RWPE1 (cell line): ENCODE data around the gene ILK.

Source experiments
- CTCF ChIA-PET: fragments of 350-600 bp; sonication (Branson Sonifier 250); formaldehyde crosslinking; extraction: SDS; loops from one replicate; lab custom pipeline; 2021; lab: Yijun Ruan, JAX
- POLR2A ChIA-PET: fragments of 400-600 bp; formaldehyde crosslinking; extraction: SDS; loops from one replicate; lab custom pipeline; 2020; ENCODE audit warnings: antibody characterized with exemption; ENCODE audit not compliant: low non-redundant PET; lab: Yijun Ruan, JAX
- DNase-seq: peaks from one replicate; pipeline ENCODE4 v3.0.0; 2012; ENCODE audit warnings: low spot score
- H3K27ac ChIP-seq: fragments of 450-650 bp; 2 replicates; pipeline ENCODE4 v1.5.1; 2017
- TF ChIP-seq, protein P1 (sequence below): fragments of 450-650 bp; conservative IDR thresholded peaks from 2 replicates; pipeline ENCODE4 v1.5.1; 2017; ENCODE audit warnings: low read depth, mild to moderate bottlenecking

ILK gene

DNA sequence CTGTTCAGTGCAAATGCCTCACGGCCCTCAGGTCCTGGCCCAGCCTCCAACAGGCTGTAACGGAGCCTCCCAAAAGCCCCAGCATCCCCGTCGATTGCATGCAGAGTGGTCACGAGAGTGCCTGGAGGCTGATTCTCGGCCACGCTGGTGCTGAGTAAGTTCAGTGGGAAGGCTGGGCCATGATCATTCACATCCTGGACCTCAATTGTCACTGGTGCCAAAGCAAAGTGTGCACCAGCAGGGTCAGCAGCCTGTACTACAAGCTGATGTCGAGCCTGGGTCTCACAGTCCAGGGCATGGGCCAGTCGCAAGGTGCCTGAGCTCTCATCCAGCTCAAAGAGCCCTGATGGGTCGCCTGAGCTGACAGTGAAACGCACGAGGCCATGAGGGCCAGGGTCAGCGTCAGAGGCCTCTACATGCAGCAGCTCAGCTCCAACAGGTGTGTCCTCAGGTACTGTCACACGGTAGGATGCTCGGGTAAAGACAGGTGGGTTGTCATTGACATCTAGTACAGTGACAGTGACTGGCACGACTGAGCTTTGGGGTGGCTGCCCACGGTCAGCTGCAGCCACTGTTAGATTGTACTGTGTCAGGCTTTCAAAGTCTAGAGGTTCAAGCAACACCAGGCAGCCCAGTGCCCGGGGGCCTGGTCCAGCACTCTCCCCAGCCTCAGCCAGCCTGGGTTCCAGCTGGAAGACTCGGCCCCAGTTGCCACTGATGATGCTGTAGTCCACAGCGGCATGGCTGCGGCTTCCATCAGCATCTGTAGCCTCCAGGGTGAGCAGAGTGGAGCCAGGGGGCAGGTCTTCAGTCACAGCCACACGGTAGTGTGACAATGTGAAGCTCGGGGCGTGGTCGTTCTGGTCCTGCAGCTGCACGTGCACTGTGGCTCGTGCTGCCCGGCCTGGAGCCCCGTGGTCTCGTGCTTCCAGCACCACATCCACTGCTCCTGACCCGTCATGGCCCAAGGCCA lies 20.1 kb downstream of the ILK start:
- TF ChIP-seq, protein P1, sequence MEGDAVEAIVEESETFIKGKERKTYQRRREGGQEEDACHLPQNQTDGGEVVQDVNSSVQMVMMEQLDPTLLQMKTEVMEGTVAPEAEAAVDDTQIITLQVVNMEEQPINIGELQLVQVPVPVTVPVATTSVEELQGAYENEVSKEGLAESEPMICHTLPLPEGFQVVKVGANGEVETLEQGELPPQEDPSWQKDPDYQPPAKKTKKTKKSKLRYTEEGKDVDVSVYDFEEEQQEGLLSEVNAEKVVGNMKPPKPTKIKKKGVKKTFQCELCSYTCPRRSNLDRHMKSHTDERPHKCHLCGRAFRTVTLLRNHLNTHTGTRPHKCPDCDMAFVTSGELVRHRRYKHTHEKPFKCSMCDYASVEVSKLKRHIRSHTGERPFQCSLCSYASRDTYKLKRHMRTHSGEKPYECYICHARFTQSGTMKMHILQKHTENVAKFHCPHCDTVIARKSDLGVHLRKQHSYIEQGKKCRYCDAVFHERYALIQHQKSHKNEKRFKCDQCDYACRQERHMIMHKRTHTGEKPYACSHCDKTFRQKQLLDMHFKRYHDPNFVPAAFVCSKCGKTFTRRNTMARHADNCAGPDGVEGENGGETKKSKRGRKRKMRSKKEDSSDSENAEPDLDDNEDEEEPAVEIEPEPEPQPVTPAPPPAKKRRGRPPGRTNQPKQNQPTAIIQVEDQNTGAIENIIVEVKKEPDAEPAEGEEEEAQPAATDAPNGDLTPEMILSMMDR = no peak
- POLR2A ChIA-PET = no interaction called here
- H3K27ac ChIP-seq = no peak overlapping the region
- CTCF ChIA-PET = interaction anchor here (0.5 kb wide), 1 partner anchor 1642 kb away, joined by 5 read pairs; no protein-coding TSS in a partner anchor
- no peak for DNase-seq

DNA sequence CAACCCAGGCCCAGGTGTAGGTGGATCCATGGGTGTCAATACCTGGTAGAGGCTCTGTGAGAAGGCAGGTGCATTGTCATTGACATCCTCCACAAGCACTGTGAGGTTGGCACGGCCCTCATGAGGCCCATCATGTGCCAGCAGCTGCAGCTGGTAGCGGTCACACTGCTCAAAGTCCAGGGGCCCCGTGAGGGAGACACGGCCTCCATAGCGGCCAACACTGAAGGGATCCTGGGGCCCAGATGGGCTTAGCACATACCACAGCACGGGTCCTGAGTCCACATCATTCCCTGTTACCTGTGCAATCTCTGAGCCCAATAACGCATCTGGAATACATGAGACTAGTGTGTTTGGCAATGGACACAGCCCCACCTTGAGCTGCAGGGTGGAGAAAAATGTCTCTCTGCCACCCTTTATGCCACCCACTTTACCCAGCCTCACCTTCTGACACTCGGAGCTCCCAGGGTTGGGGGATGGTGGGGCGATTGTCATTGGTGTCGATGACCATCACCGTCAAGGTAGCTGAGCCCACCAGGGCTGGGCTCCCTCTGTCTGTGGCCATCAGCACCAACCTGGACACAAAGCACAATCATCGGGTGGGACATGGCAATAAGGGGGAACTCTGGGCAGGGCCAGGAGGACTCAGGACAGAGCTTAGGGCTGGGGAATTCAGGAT lies 21.7 kb downstream of the ILK start:
- DNase-seq = no peak
- ChIA-PET CTCF (interaction anchor here (0.5 to 0.6 kb wide), 3 partner anchors 13 to 239 kb away, joined by 3 to 4 read pairs (median 3); no protein-coding TSS in a partner anchor), POLR2A (no interaction called here)
- no peak overlapping the region for H3K27ac ChIP-seq
- TF ChIP-seq, protein P1 = no peak

DNA sequence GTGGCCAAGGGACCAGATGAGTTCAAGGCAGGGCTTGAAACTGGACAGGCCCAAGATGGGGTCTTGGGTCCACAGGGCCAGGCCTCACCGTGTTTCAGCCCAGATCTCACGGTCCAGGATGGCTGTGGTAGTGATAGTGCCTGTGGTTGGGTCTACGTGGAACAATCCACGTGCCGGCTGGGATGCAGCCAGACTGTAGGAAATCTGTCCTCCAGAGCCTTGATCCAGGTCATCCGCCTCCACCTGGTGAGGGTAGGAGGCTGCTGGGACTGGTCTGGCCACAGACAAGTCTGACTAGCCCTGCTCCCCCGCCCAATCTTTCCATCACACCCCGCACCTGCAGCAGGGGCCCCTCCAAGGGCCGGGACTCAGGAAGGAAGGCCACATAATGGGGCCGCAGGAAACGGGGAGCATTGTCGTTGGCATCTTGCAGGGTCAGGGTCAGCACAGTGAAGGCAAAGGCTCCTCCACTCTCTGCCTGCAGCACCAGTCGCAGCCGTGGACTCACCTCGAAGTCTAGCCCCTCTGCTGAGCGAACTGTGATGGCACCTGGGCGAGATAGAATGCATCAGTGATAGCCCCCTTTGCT lies 22.4 kb downstream of the ILK start:
- ChIA-PET POLR2A (no interaction called here), CTCF (interaction anchor here (0.5 kb wide), 1 partner anchor 13 kb away, joined by 3 read pairs; no protein-coding TSS in a partner anchor)
- TF ChIP-seq, protein P1 = no peak
- no peak overlapping the region for H3K27ac ChIP-seq
- DNase-seq = no peak

DNA sequence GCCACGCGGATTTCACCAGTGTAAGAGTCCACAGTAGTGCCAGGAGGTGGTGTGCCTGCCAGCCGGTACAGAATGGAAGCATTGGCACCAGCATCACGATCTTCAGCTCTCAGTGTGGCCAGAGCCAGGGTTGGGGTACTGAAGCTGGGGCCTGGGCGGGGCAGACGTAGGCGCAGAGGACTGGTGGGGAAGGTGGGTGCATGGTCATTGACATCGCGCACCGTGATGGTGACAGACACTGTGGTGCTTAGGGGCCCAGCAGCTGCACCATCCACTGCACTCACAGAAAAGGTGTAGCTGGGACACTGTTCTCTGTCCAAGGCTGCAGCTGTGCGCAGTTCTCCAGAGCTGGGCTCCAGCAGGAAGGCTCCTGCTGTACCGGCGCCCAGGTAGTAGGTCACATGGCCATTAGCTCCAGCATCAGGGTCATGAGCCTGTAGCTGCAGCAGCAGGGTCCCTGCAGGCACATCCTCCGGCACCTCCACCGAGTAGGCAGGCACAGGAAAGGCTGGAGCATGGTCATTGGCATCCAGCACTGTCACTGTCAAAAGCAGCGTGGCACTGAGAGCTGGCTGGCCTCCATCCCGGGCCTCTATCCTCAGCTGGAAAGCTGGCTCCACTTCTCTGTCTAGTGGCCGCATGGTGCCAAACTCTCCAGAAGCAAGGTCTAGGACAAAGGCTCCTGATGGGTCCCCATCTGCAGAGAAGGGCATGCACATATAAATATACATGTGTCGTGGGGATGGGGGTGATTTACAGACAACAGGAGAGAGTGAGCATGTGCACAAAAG lies 23.6 kb downstream of the ILK start:
- CTCF ChIA-PET = no interaction called here
- no peak overlapping the region for H3K27ac ChIP-seq
- DNase-seq = no peak
- TF ChIP-seq, protein P1 = no peak
- POLR2A ChIA-PET = interaction anchor here (0.6 kb wide), 1 partner anchor 8 kb away, joined by 4 read pairs; the partner anchor contains the start of gene TPP1

DNA sequence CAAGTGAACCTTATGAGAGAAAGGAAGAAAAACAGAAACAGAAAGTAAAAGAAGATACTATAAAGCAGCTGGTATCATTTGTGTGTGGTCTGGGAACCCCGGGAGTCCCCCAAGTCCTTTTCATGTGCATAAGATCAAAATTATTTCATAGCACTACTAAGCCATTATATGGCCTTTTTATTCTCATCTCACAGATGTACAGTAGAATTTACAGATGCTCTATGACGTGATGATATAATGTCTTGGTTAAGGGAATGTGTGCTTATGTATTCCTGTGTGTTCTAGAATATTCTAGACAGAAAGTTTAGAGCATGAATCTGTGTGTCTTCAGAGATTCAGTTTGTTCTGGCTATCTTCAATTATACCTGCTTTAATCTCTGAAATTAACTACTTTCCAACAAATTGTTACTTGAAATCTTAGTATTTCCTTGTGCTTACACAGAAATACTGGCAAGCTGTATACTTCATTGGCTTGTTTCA lies 24.2 kb downstream of the ILK start:
- DNase-seq = no peak
- TF ChIP-seq, protein P1 = no peak
- ChIA-PET CTCF (no interaction called here), POLR2A (interaction anchor here (0.6 kb wide), 1 partner anchor 8 kb away, joined by 4 read pairs; the partner anchor contains the start of gene TPP1)
- H3K27ac ChIP-seq = no peak overlapping the region
